DMS114 treated with DMSO at 0.1 percent for 48 hours (cell line): ENCODE results near the gene PBXIP1.
A peak's percentile ranks its signal among the peaks of the same experiment; 100 is the strongest.
"Not testable (repeated sequence)": the region's sequence is repeated elsewhere in the genome, so short reads cannot be mapped to it uniquely, and the experiment has no call there.

Experiments used
- DNase-seq: peaks from one replicate; lab custom pipeline; 2025; ENCODE audit not compliant: unreplicated experiment; lab: John Stamatoyannopoulos, UW

The PBXIP1 gene

GRCh38 chr1:154994591-154994990 lies 38.7 kb upstream of the PBXIP1 start:
- no peak for DNase-seq

- no peak for DNase-seq
Measured at GRCh38 chr1:154994269-154994587, 38.3 kb upstream of the PBXIP1 start.

GRCh38 chr1:154993572-154994268 lies 37.8 kb upstream of the PBXIP1 start, which contains the start of gene LENEP:
LENEP (plus strand) TSS chr1:154993586; CDS start chr1:154993608, 22 bp downstream.
- DNase-seq = no peak

- DNase-seq = peak; percentile 26
Measured at GRCh38 chr1:154992721-154993571, 37.0 kb upstream of the PBXIP1 start.

GRCh38 chr1:154990276-154990675 lies 34.4 kb upstream of the PBXIP1 start:
- DNase-seq = no peak

- DNase-seq = no peak
Measured at GRCh38 chr1:154989195-154989860, 33.4 kb upstream of the PBXIP1 start.

- no peak for DNase-seq
Measured at GRCh38 chr1:154988058-154988954, 32.4 kb upstream of the PBXIP1 start.

- no peak for DNase-seq
Measured at GRCh38 chr1:154987326-154987725, 31.4 kb upstream of the PBXIP1 start.

GRCh38 chr1:154986736-154987135 lies 30.8 kb upstream of the PBXIP1 start:
- not testable (repeated sequence) for DNase-seq

GRCh38 chr1:154983776-154984466 lies 28.0 kb upstream of the PBXIP1 start:
- no peak for DNase-seq

GRCh38 chr1:154982897-154983648 lies 27.2 kb upstream of the PBXIP1 start, which contains the start of gene FLAD1:
FLAD1 (plus strand) TSS chr1:154983344; CDS start chr1:154983695, 351 bp downstream.
- peak; percentile 100 for DNase-seq

- DNase-seq = no peak
Measured at GRCh38 chr1:154982341-154982740, 26.4 kb upstream of the PBXIP1 start.

- DNase-seq = no peak
Measured at GRCh38 chr1:154978360-154978759, 22.5 kb upstream of the PBXIP1 start.

GRCh38 chr1:154977762-154978161 lies 21.9 kb upstream of the PBXIP1 start:
- not testable (repeated sequence) for DNase-seq

GRCh38 chr1:154975409-154976059 lies 19.6 kb upstream of the PBXIP1 start:
- DNase-seq = peak; percentile 44

- peak; percentile 100 for DNase-seq
Measured at GRCh38 chr1:154974808-154975408, 19.0 kb upstream of the PBXIP1 start.

GRCh38 chr1:154974102-154974807 lies 18.4 kb upstream of the PBXIP1 start, which contains the start of gene CKS1B:
CKS1B (plus strand) TSS chr1:154974681; CDS start chr1:154974746, 65 bp downstream.
- peak; percentile 100 for DNase-seq
